Measurements from ENCODE around the gene ATG4C.
"Not testable (repeated sequence)": the region's sequence is repeated elsewhere in the genome, so short reads cannot be mapped to it uniquely, and the experiment has no call there.

Gene ATG4C

GRCh38 chr1:62774971-62775595 is 8.8 kb upstream of the ATG4C start:
- no peak for DNase-seq (ENCODE audit: low spot score)

- DNase-seq (ENCODE audit: low spot score) = no peak
Measured at GRCh38 chr1:62778208-62778607, 5.7 kb upstream of the ATG4C start.

GRCh38 chr1:62781841-62782543 is 1.9 kb upstream of the ATG4C start:
- DNase-seq (ENCODE audit: low spot score) = peak; percentile 66

GRCh38 chr1:62782544-62783212 is 1.3 kb upstream of the ATG4C start:
- DNase-seq (ENCODE audit: low spot score) = not testable (repeated sequence)

- DNase-seq (ENCODE audit: low spot score) = peak; percentile 41
Measured at GRCh38 chr1:62784509-62785365, 805 bp downstream of the ATG4C start.

GRCh38 chr1:62790716-62791115 is 6.8 kb downstream of the ATG4C start:
- no peak for DNase-seq (ENCODE audit: low spot score)

GRCh38 chr1:62794053-62794452 is 10.1 kb downstream of the ATG4C start:
- no peak for DNase-seq (ENCODE audit: low spot score)

- no peak for DNase-seq (ENCODE audit: low spot score)
Measured at GRCh38 chr1:62796221-62796620, 12.3 kb downstream of the ATG4C start.

GRCh38 chr1:62799688-62800087 is 15.8 kb downstream of the ATG4C start:
- DNase-seq (ENCODE audit: low spot score) = no peak

- no peak for DNase-seq (ENCODE audit: low spot score)
Measured at GRCh38 chr1:62800281-62800680, 16.3 kb downstream of the ATG4C start.

GRCh38 chr1:62800825-62801306 is 16.9 kb downstream of the ATG4C start:
- no peak for DNase-seq (ENCODE audit: low spot score)

- no peak for DNase-seq (ENCODE audit: low spot score)
Measured at GRCh38 chr1:62809788-62810187, 25.9 kb downstream of the ATG4C start.

- DNase-seq (ENCODE audit: low spot score) = no peak
Measured at GRCh38 chr1:62810420-62811274, 26.7 kb downstream of the ATG4C start.

- no peak for DNase-seq (ENCODE audit: low spot score)
Measured at GRCh38 chr1:62823556-62823955, 39.6 kb downstream of the ATG4C start.

- DNase-seq (ENCODE audit: low spot score) = no peak
Measured at GRCh38 chr1:62826901-62827300, 43.0 kb downstream of the ATG4C start.

- not testable (repeated sequence) for DNase-seq (ENCODE audit: low spot score)
Measured at GRCh38 chr1:62827786-62828185, 43.9 kb downstream of the ATG4C start.

- DNase-seq (ENCODE audit: low spot score) = no peak
Measured at GRCh38 chr1:62832276-62832675, 48.3 kb downstream of the ATG4C start.

GRCh38 chr1:62833529-62833928 is 49.6 kb downstream of the ATG4C start:
- DNase-seq (ENCODE audit: low spot score) = no peak

GRCh38 chr1:62834400-62834961 is 50.5 kb downstream of the ATG4C start:
- DNase-seq (ENCODE audit: low spot score) = no peak

- DNase-seq (ENCODE audit: low spot score) = no peak
Measured at GRCh38 chr1:62836856-62837540, 53.1 kb downstream of the ATG4C start.
